OCI-LY1 (cell line): ENCODE measurements around the gene FARS2.

Source experiments
- EZH2 ChIP-seq: fragments of 200-600 bp; sonication (generic), shearing (Covaris generic); IDR thresholded peaks from 2 replicates; pipeline ENCODE4 v1.8.0; 2017; ENCODE audit warnings: borderline replicate concordance, mixed run types, mild to moderate bottlenecking, antibody characterized with exemption, low read length, moderate library complexity, mixed read lengths
- TF ChIP-seq, protein P1 (sequence below): fragments of 200-600 bp; sonication (generic), shearing (Covaris generic); IDR thresholded peaks from 2 replicates; pipeline ENCODE4 v1.5.1; 2017; ENCODE audit warnings: mild to moderate bottlenecking, antibody characterized with exemption, low read length, moderate library complexity, mixed read lengths

- TF ChIP-seq, protein P1, sequence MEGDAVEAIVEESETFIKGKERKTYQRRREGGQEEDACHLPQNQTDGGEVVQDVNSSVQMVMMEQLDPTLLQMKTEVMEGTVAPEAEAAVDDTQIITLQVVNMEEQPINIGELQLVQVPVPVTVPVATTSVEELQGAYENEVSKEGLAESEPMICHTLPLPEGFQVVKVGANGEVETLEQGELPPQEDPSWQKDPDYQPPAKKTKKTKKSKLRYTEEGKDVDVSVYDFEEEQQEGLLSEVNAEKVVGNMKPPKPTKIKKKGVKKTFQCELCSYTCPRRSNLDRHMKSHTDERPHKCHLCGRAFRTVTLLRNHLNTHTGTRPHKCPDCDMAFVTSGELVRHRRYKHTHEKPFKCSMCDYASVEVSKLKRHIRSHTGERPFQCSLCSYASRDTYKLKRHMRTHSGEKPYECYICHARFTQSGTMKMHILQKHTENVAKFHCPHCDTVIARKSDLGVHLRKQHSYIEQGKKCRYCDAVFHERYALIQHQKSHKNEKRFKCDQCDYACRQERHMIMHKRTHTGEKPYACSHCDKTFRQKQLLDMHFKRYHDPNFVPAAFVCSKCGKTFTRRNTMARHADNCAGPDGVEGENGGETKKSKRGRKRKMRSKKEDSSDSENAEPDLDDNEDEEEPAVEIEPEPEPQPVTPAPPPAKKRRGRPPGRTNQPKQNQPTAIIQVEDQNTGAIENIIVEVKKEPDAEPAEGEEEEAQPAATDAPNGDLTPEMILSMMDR = no peak
- TF ChIP-seq EZH2 = no peak
Observed at GRCh38 chr6:5731435-5731834, 470.1 kb downstream of the FARS2 start.
